ENCODE results near the gene DQX1. TPM values are rescaled to one million over a fixed set of nuclear protein-coding genes. Genes with fewer than 3 reads are reported as not detected.

The DQX1 gene
- total and polyA plus RNA-seq, 2 of the 4 experiments (the other 2 are of a cell fraction) = 0.07 TPM; not detected in 1

DNA sequence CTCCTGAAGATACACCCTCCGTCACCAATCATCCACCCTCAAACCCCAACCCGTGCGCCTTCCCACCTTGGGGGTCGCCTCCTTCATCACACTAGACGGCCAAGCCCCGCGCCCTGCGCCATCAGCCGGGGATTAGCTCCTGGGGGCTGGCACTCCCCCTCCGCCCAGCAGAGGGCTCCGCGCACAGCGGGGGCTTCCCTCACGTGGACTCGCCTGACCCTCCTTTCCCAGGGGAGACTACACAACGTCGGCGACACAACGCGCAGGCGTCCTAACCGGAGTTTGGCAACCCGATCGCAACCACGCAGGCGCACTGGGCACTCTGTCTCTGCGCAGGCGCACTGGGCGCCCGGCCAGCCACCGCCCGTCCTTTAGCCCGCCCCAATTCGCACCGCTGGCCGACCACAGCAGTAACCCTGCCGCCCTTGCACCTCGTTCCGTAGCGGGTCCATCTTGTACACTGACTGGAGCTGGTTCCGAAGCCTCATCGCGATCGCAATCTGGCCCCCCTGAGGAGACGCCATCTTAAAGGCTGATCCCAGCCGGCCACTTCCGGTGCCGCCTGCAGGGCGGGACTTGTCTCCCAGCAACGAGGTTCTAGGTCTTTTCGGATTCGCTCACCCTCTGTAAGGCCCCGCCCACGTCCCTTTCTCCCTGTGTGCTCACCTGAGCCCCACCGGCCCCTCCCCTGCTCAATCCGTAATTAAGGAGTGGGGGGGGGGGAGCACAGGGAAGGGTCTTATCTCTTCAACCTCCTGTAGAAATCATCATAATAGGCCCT lies 18.7 kb downstream of the DQX1 start, which contains the start of gene PCGF1 (continued):
- TF ChIP-seq SMC3 (IDR thresholded peaks at IDR 0.05; ENCODE audit: low read depth, low read length) (peak; percentile 23; the same call in 1 of the 2 replicates), FOS (IDR thresholded peaks at IDR 0.05; ENCODE audit: low read depth, low read length) (no peak)

DNA sequence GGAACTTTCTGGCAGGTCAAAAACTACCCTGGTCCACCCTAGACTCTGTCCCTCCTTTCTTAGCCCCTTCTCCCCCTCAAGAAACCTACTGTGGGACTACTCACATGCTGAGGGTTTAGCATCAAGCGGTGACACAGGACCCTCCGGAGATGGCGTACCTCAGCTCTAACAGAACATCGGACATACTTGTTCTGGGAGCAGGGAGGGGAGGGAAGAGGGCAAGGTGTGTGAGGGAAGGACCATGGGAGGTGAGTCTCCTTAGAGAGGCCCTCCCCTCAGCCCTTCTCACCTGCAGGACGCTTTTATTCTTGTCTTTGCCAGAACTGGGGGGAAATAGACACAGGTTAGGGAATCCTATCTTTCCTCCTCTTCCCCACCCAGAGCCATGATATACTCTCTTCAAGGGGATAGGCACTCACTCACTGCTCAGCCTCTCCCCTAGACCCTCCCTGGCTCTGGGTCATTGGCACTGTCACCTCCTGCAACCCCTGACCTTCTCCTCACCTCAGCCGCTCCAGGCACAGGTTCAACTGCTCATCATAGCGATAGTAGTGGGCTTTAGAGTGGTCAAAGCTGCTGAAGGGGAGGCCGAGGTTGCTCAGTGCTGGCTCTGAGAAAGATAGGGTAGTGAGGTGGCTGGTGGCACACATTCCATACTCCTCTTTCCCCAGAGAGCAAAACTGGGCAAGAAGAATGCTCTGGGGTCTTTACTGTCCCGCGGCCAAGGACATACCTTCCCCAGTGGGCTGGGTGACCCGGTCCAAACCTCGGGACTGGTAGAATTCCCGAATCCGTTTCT lies 20.4 kb downstream of the DQX1 start:
- no peak overlapping the region for H3K27ac ChIP-seq (ENCODE audit: insufficient read depth, low read length)

More for the DNA sequence above, 20.4 kb downstream of the DQX1 start:
- Histone ChIP-seq H2BK5ac (ENCODE audit: low read depth, low read length, poor library complexity, severe bottlenecking) (no peak overlapping the region), H3K9me3 (ENCODE audit: control insufficient read depth, insufficient read depth, low read length) (no peaks in the 10 kb centered on the region), H3K79me1 (ENCODE audit: low read depth in 1 of 2, low read length in 2 of 2) (peaks cover 12 to 40% of the 10 kb centered on the region in 2 experiments), H3K4ac (ENCODE audit: low read depth, low read length) (no peak overlapping the region), H3K27me3 (ENCODE audit: control insufficient read depth, insufficient read depth, low read length) (peaks cover 11% of the 10 kb centered on the region), H3K9ac (ENCODE audit: low read depth, low read length) (no peak overlapping the region), H2AK5ac (ENCODE audit: low read depth, low read length) (peak overlapping the region; percentile 44), H3K14ac (replicated peaks; ENCODE audit: low read depth, low read length) (no peak overlapping the region), H4K91ac (ENCODE audit: insufficient read depth, low read depth, low read length) (no peak overlapping the region), H3K23ac (ENCODE audit: low read depth, low read length) (no peak overlapping the region), H2AFZ (replicated peaks; ENCODE audit: low read length, poor library complexity) (no peak overlapping the region), H3K56ac (ENCODE audit: extremely low read depth, insufficient read depth, low read length) (no peak overlapping the region), H3K18ac (ENCODE audit: low read depth, low read length) (no peak overlapping the region), H4K8ac (ENCODE audit: low read depth in 2 of 2, low read length in 2 of 2) (no peak overlapping the region), H3K4me3 (ENCODE audit: insufficient read depth, low read depth, low read length) (no peak overlapping the region), H4K20me1 (ENCODE audit: insufficient read depth, low read length) (no peaks in the 10 kb centered on the region), H3K4me1 (ENCODE audit: control insufficient read depth, insufficient read depth, low read length) (peaks cover 18% of the 10 kb centered on the region), H2BK20ac (ENCODE audit: low read depth, low read length) (no peak overlapping the region), H2BK120ac (ENCODE audit: low read depth, low read length) (no peak overlapping the region), H3K36me3 (ENCODE audit: control insufficient read depth, insufficient read depth, low read length) (peaks cover 16% of the 10 kb centered on the region), H3K4me2 (ENCODE audit: low read depth, low read length) (peak overlapping the region; percentile 43), H2BK15ac (ENCODE audit: low read depth, low read length) (no peak overlapping the region; the same call in 2 of the 3 replicates), H4K5ac (ENCODE audit: low read depth, low read length) (no peak overlapping the region), H3K9me1 (ENCODE audit: insufficient read depth, low read length) (peaks cover 9% of the 10 kb centered on the region), H2AK9ac (replicated peaks; ENCODE audit: low read depth, low read length, poor library complexity) (no peak overlapping the region)
- ATAC-seq (ENCODE audit: low read depth) (no peak), DNase-seq (no peak)
- intact Hi-C loops (cut with micrococcal nuclease) (loop anchor here (2.0 kb wide), 1 partner anchor 49 kb away; the partner anchor contains the start of gene DOK1), dilution Hi-C loops (cut with HindIII; ENCODE audit: low sequenced_read_pairs, unreplicated experiment) (no loop called here), in situ Hi-C loops (cut with MboI; ENCODE audit: low sequenced_read_pairs) (no loop called here)
- no TSS peak for BruUV-seq (replicated peaks)
- 96% methylated on average over 4 of the region's 14 CpGs; no CpG with 5 or more reads in 1 of the 2 experiments for WGBS, 2 experiments (ENCODE audit: extremely low coverage in 2 of 2, insufficient read length in 1 of 2)
- ChIA-PET CTCF (interaction anchor here (0.7 kb wide), 1 partner anchor 15 kb away, joined by 3 read pairs; no protein-coding TSS in a partner anchor), POLR2A (ENCODE audit: unreplicated experiment) (interaction anchor here (0.6 kb wide), 2 partner anchors 12 to 33 kb away, joined by 4 to 7 read pairs; no protein-coding TSS in a partner anchor)
- TF ChIP-seq POLR2A (IDR thresholded peaks at IDR 0.05; ENCODE audit: low read depth, low read length) = no peak
- TF ChIP-seq BHLHE40 (IDR thresholded peaks at IDR 0.05; ENCODE audit: low read depth, low read length) = no peak
- TF ChIP-seq RAD21 (IDR thresholded peaks at IDR 0.05; ENCODE audit: low read length) = no peak
- no peak for TF ChIP-seq SMC3 (IDR thresholded peaks at IDR 0.05; ENCODE audit: low read depth, low read length)
- TF ChIP-seq, protein P1, sequence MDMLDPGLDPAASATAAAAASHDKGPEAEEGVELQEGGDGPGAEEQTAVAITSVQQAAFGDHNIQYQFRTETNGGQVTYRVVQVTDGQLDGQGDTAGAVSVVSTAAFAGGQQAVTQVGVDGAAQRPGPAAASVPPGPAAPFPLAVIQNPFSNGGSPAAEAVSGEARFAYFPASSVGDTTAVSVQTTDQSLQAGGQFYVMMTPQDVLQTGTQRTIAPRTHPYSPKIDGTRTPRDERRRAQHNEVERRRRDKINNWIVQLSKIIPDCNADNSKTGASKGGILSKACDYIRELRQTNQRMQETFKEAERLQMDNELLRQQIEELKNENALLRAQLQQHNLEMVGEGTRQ (IDR thresholded peaks at IDR 0.05; ENCODE audit: low read depth, low read length) = no peak
- TF ChIP-seq, protein P2, sequence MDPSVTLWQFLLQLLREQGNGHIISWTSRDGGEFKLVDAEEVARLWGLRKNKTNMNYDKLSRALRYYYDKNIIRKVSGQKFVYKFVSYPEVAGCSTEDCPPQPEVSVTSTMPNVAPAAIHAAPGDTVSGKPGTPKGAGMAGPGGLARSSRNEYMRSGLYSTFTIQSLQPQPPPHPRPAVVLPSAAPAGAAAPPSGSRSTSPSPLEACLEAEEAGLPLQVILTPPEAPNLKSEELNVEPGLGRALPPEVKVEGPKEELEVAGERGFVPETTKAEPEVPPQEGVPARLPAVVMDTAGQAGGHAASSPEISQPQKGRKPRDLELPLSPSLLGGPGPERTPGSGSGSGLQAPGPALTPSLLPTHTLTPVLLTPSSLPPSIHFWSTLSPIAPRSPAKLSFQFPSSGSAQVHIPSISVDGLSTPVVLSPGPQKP (IDR thresholded peaks at IDR 0.05; ENCODE audit: borderline replicate concordance, low read depth, low read length) = no peak
- no peak for TF ChIP-seq MAZ (IDR thresholded peaks at IDR 0.05; ENCODE audit: borderline replicate concordance, low read depth, low read length)
- no peak for TF ChIP-seq MAFK (IDR thresholded peaks at IDR 0.05; ENCODE audit: low read depth, low read length)
- no peak for TF ChIP-seq FOS (IDR thresholded peaks at IDR 0.05; ENCODE audit: low read depth, low read length)

All from IMR-90 (cell line).